ENCODE measurements around the gene PKIG. TPM values are rescaled to one million over a fixed set of nuclear protein-coding genes. Genes with fewer than 3 reads are reported as not detected.

PKIG gene
- total RNA-seq, 2 experiments from 2014 or later, result 4.5 to 4.6 TPM

- H3K9me3 Mint-ChIP-seq (ENCODE audit: low read depth), result no peaks in the 10 kb centered on the region
- ChIA-PET POLR2A (no interaction called here), CTCF (interaction anchor here (0.6 to 1.5 kb wide), 3 partner anchors 10 to 428 kb away, joined by 3 to 7 read pairs (median 3); no protein-coding TSS in a partner anchor)
- peak; percentile 56 for DNase-seq
- no peak overlapping the region for H3K4me3 Mint-ChIP-seq
- intact Hi-C loops (cut with DNase I, micrococcal nuclease), result no loop called here
- H3K36me3 Mint-ChIP-seq (ENCODE audit: low read depth), result peaks cover 8% of the 10 kb centered on the region
- peak overlapping the region; percentile 89 for H3K27ac Mint-ChIP-seq
- peak; percentile 18 for ATAC-seq
- H3K27me3 Mint-ChIP-seq, result no peaks in the 10 kb centered on the region
- peaks cover 70% of the 10 kb centered on the region for H3K4me1 Mint-ChIP-seq
Measured at GRCh38 chr20:44643596-44644229, 61.3 kb downstream of the PKIG start.

- H3K4me1 Mint-ChIP-seq, result peaks cover 75% of the 10 kb centered on the region
- no peak for DNase-seq
- ATAC-seq, result no peak
- ChIA-PET POLR2A (no interaction called here), CTCF (interaction anchor here (0.6 kb wide), 1 partner anchor 310 kb away, joined by 3 read pairs; no protein-coding TSS in a partner anchor)
- H3K27me3 Mint-ChIP-seq, result no peaks in the 10 kb centered on the region
- H3K9me3 Mint-ChIP-seq (ENCODE audit: low read depth), result no peaks in the 10 kb centered on the region
- peak overlapping the region; percentile 44 for H3K4me3 Mint-ChIP-seq
- intact Hi-C loops (cut with DNase I, micrococcal nuclease), result no loop called here
- H3K27ac Mint-ChIP-seq, result peak overlapping the region; percentile 89
- peaks cover 4% of the 10 kb centered on the region for H3K36me3 Mint-ChIP-seq (ENCODE audit: low read depth)
Measured at GRCh38 chr20:44644230-44644617, 61.8 kb downstream of the PKIG start.

- CTCF ChIA-PET, result interaction anchor here (0.6 kb wide), 1 partner anchor 309 kb away, joined by 3 read pairs; no protein-coding TSS in a partner anchor
- Mint-ChIP-seq H3K4me1 (peaks cover 79% of the 10 kb centered on the region), H3K9me3 (ENCODE audit: low read depth) (no peaks in the 10 kb centered on the region), H3K27ac (peak overlapping the region; percentile 89), H3K4me3 (peak overlapping the region; percentile 44), H3K36me3 (ENCODE audit: low read depth) (peaks cover 6% of the 10 kb centered on the region), H3K27me3 (no peaks in the 10 kb centered on the region)
- DNase-seq (peak; percentile 64), ATAC-seq (peak; percentile 64)
- POLR2A ChIA-PET, result interaction anchor here (0.6 kb wide), 1 partner anchor 169 kb away, joined by 4 read pairs; no protein-coding TSS in a partner anchor
- intact Hi-C loops (cut with DNase I, micrococcal nuclease), result no loop called here
Measured at GRCh38 chr20:44644667-44645131, 62.3 kb downstream of the PKIG start.

GRCh38 chr20:44646023-44646640 lies 63.8 kb downstream of the PKIG start:
- ChIA-PET CTCF (interaction anchor here (0.7 to 0.9 kb wide), 3 partner anchors 26 to 532 kb away, joined by 3 to 4 read pairs (median 3); no protein-coding TSS in a partner anchor), POLR2A (interaction anchor here (0.6 to 1.1 kb wide), 2 partner anchors 26 to 160 kb away, joined by 4 read pairs; no protein-coding TSS in a partner anchor)
- Mint-ChIP-seq H3K27ac (peak overlapping the region; percentile 85), H3K4me1 (peaks cover 92% of the 10 kb centered on the region), H3K27me3 (no peaks in the 10 kb centered on the region), H3K9me3 (ENCODE audit: low read depth) (no peaks in the 10 kb centered on the region), H3K4me3 (peak overlapping the region; percentile 37), H3K36me3 (ENCODE audit: low read depth) (peaks cover 7% of the 10 kb centered on the region)
- intact Hi-C loops (cut with DNase I, micrococcal nuclease), result no loop called here
- ATAC-seq, result peak; percentile 20
- DNase-seq, result peak; percentile 48

GRCh38 chr20:44646641-44647274 lies 64.4 kb downstream of the PKIG start:
- Mint-ChIP-seq H3K27ac (peak overlapping the region; percentile 85), H3K9me3 (ENCODE audit: low read depth) (no peaks in the 10 kb centered on the region), H3K27me3 (no peaks in the 10 kb centered on the region), H3K4me3 (peak overlapping the region; percentile 37), H3K36me3 (ENCODE audit: low read depth) (peaks cover 3% of the 10 kb centered on the region), H3K4me1 (peaks cover 89% of the 10 kb centered on the region)
- ChIA-PET POLR2A (interaction anchor here (0.6 to 1.1 kb wide), 2 partner anchors 25 to 161 kb away, joined by 4 read pairs; no protein-coding TSS in a partner anchor), CTCF (interaction anchor here (0.7 kb wide), 1 partner anchor 533 kb away, joined by 3 read pairs; no protein-coding TSS in a partner anchor)
- DNase-seq (peak; percentile 44), ATAC-seq (peak; percentile 13)
- intact Hi-C loops (cut with DNase I, micrococcal nuclease), result no loop called here

- intact Hi-C loops (cut with DNase I, micrococcal nuclease), result no loop called here
- H3K9me3 Mint-ChIP-seq (ENCODE audit: low read depth), result no peaks in the 10 kb centered on the region
- ChIA-PET POLR2A (no interaction called here), CTCF (interaction anchor here (2.0 to 3.3 kb wide), 2 partner anchors 11 to 35 kb away, joined by 11 to 20 read pairs; no protein-coding TSS in a partner anchor)
- peaks cover 3% of the 10 kb centered on the region for H3K36me3 Mint-ChIP-seq (ENCODE audit: low read depth)
- no peak overlapping the region for H3K4me3 Mint-ChIP-seq
- H3K27me3 Mint-ChIP-seq, result no peaks in the 10 kb centered on the region
- H3K4me1 Mint-ChIP-seq, result peaks cover 82% of the 10 kb centered on the region
- DNase-seq, result no peak
- no peak overlapping the region for H3K27ac Mint-ChIP-seq
- ATAC-seq, result no peak
Measured at GRCh38 chr20:44648068-44648467, 65.7 kb downstream of the PKIG start.

- intact Hi-C loops (cut with DNase I, micrococcal nuclease), result no loop called here
- peaks cover 3% of the 10 kb centered on the region for H3K36me3 Mint-ChIP-seq (ENCODE audit: low read depth)
- ATAC-seq (no peak), DNase-seq (no peak)
- peak overlapping the region; percentile 25 for H3K27ac Mint-ChIP-seq
- CTCF ChIA-PET, result interaction anchor here (2.0 to 3.3 kb wide), 2 partner anchors 11 to 34 kb away, joined by 11 to 20 read pairs; no protein-coding TSS in a partner anchor
- H3K9me3 Mint-ChIP-seq (ENCODE audit: low read depth), result peaks cover 2% of the 10 kb centered on the region
- no peak overlapping the region for H3K4me3 Mint-ChIP-seq
- peaks cover 82% of the 10 kb centered on the region for H3K4me1 Mint-ChIP-seq
- POLR2A ChIA-PET, result interaction anchor here (0.6 kb wide), 1 partner anchor 89 kb away, joined by 4 read pairs; no protein-coding TSS in a partner anchor
- no peaks in the 10 kb centered on the region for H3K27me3 Mint-ChIP-seq
Measured at GRCh38 chr20:44648579-44648978, 66.2 kb downstream of the PKIG start.

GRCh38 chr20:44649126-44649525 lies 66.7 kb downstream of the PKIG start:
- intact Hi-C loops (cut with DNase I, micrococcal nuclease), result no loop called here
- peaks cover 76% of the 10 kb centered on the region for H3K4me1 Mint-ChIP-seq
- H3K9me3 Mint-ChIP-seq (ENCODE audit: low read depth), result peaks cover 2% of the 10 kb centered on the region
- peak overlapping the region; percentile 18 for H3K4me3 Mint-ChIP-seq
- POLR2A ChIA-PET, result interaction anchor here (0.6 kb wide), 1 partner anchor 88 kb away, joined by 4 read pairs; no protein-coding TSS in a partner anchor
- CTCF ChIA-PET, result interaction anchor here (2.0 to 3.3 kb wide), 2 partner anchors 12 to 34 kb away, joined by 11 to 20 read pairs; no protein-coding TSS in a partner anchor
- peak overlapping the region; percentile 37 for H3K27ac Mint-ChIP-seq
- peaks cover 3% of the 10 kb centered on the region for H3K36me3 Mint-ChIP-seq (ENCODE audit: low read depth)
- DNase-seq, result no peak
- H3K27me3 Mint-ChIP-seq, result no peaks in the 10 kb centered on the region
- ATAC-seq, result no peak

- H3K27me3 Mint-ChIP-seq, result no peaks in the 10 kb centered on the region
- intact Hi-C loops (cut with DNase I, micrococcal nuclease), result loop anchor here in 1 of 2 experiments (2.0 to 5.0 kb wide), 2 partner anchors 338 to 439 kb away; partner anchors contain the start of genes FITM2 and OSER1
- DNase-seq, result no peak
- peaks cover 2% of the 10 kb centered on the region for H3K9me3 Mint-ChIP-seq (ENCODE audit: low read depth)
- ChIA-PET POLR2A (no interaction called here), CTCF (interaction anchor here (0.6 to 3.3 kb wide), 4 partner anchors 13 to 62 kb away, joined by 3 to 20 read pairs (median 7); no protein-coding TSS in a partner anchor)
- H3K27ac Mint-ChIP-seq, result peak overlapping the region; percentile 87
- peaks cover 68% of the 10 kb centered on the region for H3K4me1 Mint-ChIP-seq
- peak overlapping the region; percentile 78 for H3K4me3 Mint-ChIP-seq
- peaks cover 3% of the 10 kb centered on the region for H3K36me3 Mint-ChIP-seq (ENCODE audit: low read depth)
- no peak for ATAC-seq
Measured at GRCh38 chr20:44649976-44650375, 67.6 kb downstream of the PKIG start.

- POLR2A ChIA-PET, result no interaction called here
Measured at GRCh38 chr20:44650771-44651433, 68.5 kb downstream of the PKIG start.

More at GRCh38 chr20:44650771-44651433, 68.5 kb downstream of the PKIG start:
- CTCF ChIA-PET, result interaction anchor here (0.6 to 3.3 kb wide), 5 partner anchors 13 to 440 kb away, joined by 3 to 20 read pairs (median 3); partner anchors contain the start of gene OSER1
- Mint-ChIP-seq H3K4me3 (peak overlapping the region; percentile 78), H3K36me3 (ENCODE audit: low read depth) (peaks cover 3% of the 10 kb centered on the region), H3K27ac (peak overlapping the region; percentile 87), H3K4me1 (peaks cover 59% of the 10 kb centered on the region), H3K27me3 (no peaks in the 10 kb centered on the region), H3K9me3 (ENCODE audit: low read depth) (peaks cover 2% of the 10 kb centered on the region)
- intact Hi-C loops (cut with DNase I, micrococcal nuclease), result loop anchor here in 1 of 2 experiments (1.0 to 5.0 kb wide), 4 partner anchors 129 to 440 kb away; partner anchors contain the start of genes FITM2, OSER1, SERINC3 and TTPAL
- DNase-seq (peak; percentile 69), ATAC-seq (peak; percentile 55)
